Nucleus accumbens (tissue), 56 donors: ENCODE data around the gene LRP6.
"Not testable (repeated sequence)": the region's sequence is repeated elsewhere in the genome, so short reads cannot be mapped to it uniquely, and the experiment has no call there.

Source experiments
- DNase-seq, 56 donors: peaks; one replicate each; lab custom pipeline; 2025; lab: John Stamatoyannopoulos, UW

Gene LRP6

DNA sequence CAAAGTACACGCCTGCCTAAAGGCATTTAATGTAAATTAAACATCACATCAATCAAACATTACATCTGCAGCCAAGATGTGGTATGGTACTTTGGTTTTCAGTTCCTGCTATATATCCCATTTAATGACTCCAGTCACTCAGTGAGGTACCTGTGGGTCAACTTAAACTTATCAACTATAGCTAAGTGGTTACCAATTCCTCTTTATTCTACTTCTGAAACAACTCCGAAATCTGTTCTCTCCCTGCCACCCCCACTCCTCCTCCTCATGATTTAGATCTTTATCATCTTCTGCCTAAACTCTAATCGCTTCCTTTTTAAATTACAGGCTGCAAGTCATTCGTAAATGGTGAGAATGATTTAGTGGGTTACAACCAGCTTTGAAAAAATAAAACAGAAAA is 138.2 kb downstream of the LRP6 start:
- peak in 1 of 56 donors; percentile 3 for DNase-seq

GRCh38 chr12:12127304-12127703 is 139.5 kb downstream of the LRP6 start:
- DNase-seq: no peak

DNA sequence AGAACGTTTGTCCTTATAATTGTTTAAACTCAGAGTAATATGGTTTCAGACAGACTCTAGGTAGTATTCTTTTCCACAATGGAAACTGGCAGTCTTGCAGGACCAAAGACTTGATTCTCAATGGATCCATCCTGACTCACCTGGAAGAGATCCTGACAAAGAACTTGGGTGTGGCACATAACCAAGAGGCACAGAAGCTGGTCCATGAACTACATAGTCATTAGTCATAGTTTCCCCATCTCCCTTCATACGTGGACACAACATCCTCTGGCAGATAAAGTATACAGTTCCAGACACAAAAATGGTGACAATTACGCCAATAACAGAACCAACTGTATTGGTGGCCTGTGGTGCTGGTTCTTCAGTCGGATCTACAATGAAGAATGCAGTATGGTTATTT is 140.3 kb downstream of the LRP6 start:
- DNase-seq: no peak

DNA sequence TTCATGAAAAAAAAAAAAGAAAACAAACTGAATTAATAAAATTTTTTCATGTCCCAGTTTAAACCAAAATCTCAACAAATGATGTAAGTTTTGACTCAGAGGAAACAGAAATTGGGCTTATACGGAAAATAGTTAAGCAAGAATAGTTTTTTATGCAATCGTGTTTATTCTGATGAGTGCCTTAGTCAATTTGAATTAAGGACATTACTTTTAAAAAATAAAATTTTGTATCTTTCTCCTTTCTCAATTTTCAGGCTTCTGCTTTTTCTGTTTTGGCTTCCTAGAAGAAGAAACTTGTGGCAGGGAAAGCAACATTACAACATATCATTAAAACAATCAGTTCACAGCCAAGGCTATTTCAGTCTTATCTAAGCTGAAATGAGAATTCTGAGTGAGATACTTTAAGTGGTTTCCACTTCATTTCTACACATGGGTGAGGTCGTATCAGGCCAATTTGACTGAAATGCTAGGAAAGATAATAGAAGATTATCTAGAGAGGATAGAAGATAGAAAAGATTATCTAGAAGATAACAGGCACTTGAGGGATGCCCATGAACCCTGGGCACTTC is 143.7 kb downstream of the LRP6 start:
- no peak for DNase-seq

GRCh38 chr12:12121061-12121460 is 145.8 kb downstream of the LRP6 start:
- DNase-seq: peak in 11 of 56 donors; percentile 1 to 39 (median 14)

DNA sequence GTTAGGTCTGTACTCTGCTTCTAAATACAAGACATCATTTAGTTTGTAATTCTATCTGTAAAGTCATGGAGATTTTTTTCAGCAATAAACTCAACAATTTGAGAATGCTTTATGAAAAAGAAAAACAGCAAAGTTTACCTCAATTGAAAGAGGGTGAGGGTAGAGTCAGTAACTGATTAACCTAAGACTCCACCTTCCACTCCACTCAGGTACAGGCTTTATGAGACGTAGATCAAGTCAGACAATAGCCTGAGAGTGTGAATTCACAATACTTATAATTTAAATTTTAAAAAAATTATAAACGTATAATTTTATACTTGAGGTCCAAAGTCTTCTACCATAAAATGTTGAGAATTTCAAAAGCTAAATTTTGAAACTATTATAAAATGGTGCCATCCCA is 150.2 kb downstream of the LRP6 start:
- DNase-seq: no peak

- peak in 5 of 56 donors; percentile 4 to 18 (median 8) for DNase-seq
Measured at GRCh38 chr12:12115514-12115913, 151.3 kb downstream of the LRP6 start.

GRCh38 chr12:12110923-12111555 is 155.8 kb downstream of the LRP6 start:
- not testable (repeated sequence) for DNase-seq

- no peak for DNase-seq
Measured at GRCh38 chr12:12108441-12109058, 158.3 kb downstream of the LRP6 start.

DNA sequence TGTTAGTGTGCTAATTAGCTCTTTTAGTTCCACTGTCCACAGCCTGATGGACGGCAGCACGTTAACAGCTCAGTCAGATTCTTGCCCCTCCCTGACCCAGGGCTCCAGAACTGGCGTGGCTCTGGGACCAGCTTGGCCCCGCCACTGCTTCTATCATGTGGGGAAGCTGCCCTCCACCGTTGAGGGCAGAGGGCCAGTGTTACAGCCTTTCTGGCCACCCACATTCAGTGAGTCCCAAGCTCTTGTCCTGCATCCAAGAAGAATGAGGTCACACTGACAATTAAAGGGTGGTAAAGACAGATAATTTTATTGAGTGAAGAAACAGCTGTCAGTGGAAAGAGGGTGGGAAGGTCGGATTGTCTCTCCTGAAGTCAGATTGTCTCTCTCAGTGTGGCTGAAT is 159.2 kb downstream of the LRP6 start:
- DNase-seq: no peak

DNA sequence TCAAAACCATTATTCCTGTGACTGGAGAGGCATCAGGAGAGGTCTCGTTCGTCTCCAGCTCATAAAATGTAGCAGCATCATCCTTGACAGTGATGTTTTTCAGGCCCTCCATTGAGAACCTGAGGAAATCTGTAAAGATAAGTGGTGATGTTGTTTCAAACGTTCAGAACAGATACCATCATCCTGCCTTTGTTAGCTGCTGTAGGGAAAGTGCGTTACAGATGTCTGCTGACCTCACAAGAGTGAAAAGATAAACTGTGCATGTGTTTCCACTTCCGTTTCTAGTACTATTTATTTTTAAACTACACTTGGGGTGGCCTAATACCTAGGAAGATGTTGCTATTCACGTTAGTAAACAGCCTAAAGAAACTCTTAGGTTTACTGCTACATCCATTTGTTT is 167.7 kb downstream of the LRP6 start:
- no peak for DNase-seq

DNA sequence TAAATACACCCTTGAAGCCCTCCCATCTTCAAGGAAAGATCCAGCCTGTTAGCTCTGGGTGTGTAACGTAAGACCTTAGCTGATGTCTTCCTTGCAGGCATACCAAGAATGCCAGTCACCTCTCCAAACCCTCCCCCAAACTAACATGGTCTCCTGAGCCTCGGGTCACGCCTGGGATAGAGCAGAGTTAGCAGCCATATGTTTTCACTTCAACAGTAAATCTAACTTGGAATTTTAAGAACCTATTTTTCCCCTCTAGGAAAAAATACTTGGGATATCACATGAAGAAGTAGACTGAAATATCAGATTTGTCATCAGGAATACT is 168.2 kb downstream of the LRP6 start:
- DNase-seq: no peak

DNA sequence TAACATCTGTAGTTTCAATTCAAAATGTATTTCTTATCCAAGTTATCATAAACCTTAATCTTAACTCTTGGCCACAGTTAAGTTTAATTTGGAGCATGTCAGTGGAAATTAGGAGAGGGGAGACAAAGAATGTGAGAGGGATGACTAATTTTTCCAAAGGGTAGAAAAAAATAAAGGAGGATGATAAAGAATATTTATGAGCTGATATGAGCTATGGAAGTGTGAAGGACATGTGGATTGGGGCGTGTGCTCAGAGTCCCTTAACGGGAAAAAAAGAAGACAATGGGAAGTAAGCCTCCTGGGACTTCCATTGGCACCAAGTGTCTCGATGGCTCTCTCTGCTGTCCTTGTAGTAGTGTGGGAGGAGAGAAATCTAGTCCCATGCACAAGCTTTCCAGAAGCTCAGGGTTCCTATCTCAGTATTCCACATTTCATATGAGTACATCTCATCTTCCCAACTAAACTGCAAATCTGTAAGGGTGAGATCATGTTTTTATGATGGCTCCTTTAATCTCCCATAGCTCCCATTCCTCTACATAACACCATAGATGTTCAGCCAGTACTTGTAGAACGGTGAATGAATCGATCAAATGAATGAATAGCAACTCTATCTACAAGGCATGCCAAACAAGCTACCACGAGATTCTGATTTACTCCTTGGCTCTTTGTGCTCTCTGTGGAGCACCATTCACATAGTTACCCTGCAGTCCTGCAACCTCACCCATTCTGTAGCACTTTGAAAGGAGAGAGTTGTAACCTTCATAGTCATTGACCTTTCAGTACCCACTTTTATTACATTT is 168.8 kb downstream of the LRP6 start:
- no peak for DNase-seq

- no peak for DNase-seq
Measured at GRCh38 chr12:12095021-12095420, 171.8 kb downstream of the LRP6 start.

- no peak for DNase-seq
Measured at GRCh38 chr12:12094481-12094880, 172.4 kb downstream of the LRP6 start.

GRCh38 chr12:12091977-12092663 is 174.7 kb downstream of the LRP6 start:
- no peak for DNase-seq

DNA sequence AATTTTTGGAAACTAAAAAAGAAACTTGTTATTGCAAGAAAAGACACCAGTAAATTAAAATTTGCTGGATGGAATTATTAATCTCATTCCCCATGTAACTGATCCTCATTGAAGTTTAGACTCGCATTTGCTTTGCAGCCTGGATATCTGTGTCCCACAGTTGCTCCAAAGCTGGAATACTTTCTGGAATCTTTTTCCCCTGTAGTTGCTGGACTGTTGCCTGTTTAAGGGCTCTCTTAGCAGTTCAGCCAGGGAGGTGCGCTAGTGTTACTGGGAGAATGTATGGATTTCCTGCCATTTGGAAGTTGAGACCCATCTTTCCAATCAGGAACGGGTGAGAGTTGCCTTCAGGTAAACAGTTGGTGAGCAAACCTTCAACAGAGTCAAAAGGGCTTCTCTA is 175.8 kb downstream of the LRP6 start:
- DNase-seq: no peak

DNA sequence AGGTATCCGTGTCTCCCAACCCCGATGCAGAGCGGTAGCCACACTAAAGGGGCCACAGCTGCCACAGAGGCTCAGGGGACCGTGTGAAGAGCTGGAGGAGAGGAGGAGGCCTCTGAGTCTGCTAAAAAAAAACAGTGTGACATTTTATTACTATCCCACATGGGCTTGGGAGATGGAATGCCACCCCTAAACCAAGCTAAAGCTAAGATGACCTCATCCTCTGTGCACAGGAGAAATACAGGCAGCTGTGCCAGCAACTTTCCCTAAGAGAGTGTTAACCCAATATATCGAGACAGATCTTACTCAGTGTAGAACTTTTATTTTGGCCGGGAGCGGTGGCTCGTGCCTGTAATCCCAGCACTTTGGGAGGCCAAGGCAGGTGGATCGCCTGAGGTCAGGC is 178.1 kb downstream of the LRP6 start:
- no peak for DNase-seq

DNA sequence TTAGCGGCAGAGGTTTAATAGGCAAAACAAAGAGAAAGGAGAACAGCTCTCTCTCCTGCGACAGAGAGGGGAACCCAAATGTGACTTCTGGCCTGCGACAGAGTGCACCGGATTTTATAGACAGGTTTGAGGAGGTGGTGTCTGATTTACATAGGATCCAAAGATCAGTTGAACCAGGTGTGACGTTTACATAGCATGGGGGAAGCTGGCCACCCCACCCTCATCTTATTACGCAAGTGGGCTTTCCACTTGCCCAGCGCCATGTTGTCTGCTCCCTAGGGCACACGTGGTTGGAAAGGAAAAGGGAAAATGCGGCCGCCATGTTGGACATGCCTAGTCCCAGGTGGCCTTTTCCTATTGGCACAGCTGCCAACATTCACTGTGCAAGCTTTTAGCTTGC is 178.7 kb downstream of the LRP6 start:
- DNase-seq: no peak

DNA sequence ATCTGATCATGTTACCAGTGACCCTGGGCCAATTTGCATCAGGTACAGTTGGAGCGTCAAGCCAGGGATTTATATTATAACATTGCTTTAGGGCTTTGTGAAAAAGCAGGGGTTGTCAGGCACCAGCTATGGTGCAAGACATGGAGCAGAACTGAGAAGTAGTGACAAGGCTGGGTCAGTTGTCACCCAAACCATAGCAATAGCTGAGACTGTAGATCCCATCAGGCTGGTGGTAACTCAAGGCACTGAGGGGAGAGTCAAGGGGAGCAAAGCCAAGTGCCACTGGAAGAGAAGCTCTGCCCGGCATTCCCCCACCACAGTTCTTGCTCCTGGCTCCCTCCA is 179.2 kb downstream of the LRP6 start:
- no peak for DNase-seq
